ENCODE measurements around the gene PRRC2A. TPM values are rescaled to one million over a fixed set of nuclear protein-coding genes. Genes with fewer than 3 reads are reported as not detected.

Gene PRRC2A
- total RNA-seq, 1 donor from 2014 or later: 188 TPM

- TF ChIP-seq EZH2 (IDR thresholded peaks at IDR 0.05; ENCODE audit: insufficient read depth, low read length): no peak
- TF ChIP-seq CTCF (IDR thresholded peaks at IDR 0.05; ENCODE audit: insufficient read depth, low read depth, low read length): no peak
- peaks cover 1% of the 10 kb centered on the region for H3K4me1 ChIP-seq (ENCODE audit: insufficient read depth, low read length)
- H3K4me2 ChIP-seq (ENCODE audit: low read length): no peak overlapping the region
- DNase-seq (ENCODE audit: low read depth): no peak
- H3K27me3 Mint-ChIP-seq (ENCODE audit: low read depth, unreplicated experiment): peaks cover 4% of the 10 kb centered on the region
- no peak overlapping the region for H3K27ac ChIP-seq (ENCODE audit: low read depth, low read length)
- peaks cover 14% of the 10 kb centered on the region for H3K79me2 ChIP-seq (ENCODE audit: insufficient read depth, low read length)
- no peaks in the 10 kb centered on the region for H3K27me3 ChIP-seq (ENCODE audit: insufficient read depth, low read length)
- H3K27ac Mint-ChIP-seq (ENCODE audit: unreplicated experiment): no peak overlapping the region
- no peak overlapping the region for H3K4me3 ChIP-seq (ENCODE audit: insufficient read depth, low read depth, low read length)
- H3K9me3 ChIP-seq (ENCODE audit: insufficient read depth, low read depth, low read length): no peaks in the 10 kb centered on the region
- no peaks in the 10 kb centered on the region for H3K9me3 Mint-ChIP-seq (ENCODE audit: unreplicated experiment)
- no peak for FAIRE-seq
- no peak overlapping the region for H3K9ac ChIP-seq (ENCODE audit: low read length)
- no peak overlapping the region for H2AFZ ChIP-seq (ENCODE audit: low read depth, low read length)
- no peak overlapping the region for H3K4me3 Mint-ChIP-seq (ENCODE audit: unreplicated experiment)
- H3K4me1 Mint-ChIP-seq (ENCODE audit: low read depth, unreplicated experiment): peaks cover 5% of the 10 kb centered on the region
- H4K20me1 ChIP-seq (ENCODE audit: insufficient read depth, low read length): peaks cover 10% of the 10 kb centered on the region
- no peaks in the 10 kb centered on the region for H3K36me3 Mint-ChIP-seq (ENCODE audit: low read depth, unreplicated experiment)
- no peaks in the 10 kb centered on the region for H3K36me3 ChIP-seq (ENCODE audit: insufficient read depth, low read length)
Observed at GRCh38 chr6:31617010-31617409, 3.5 kb upstream of the PRRC2A start.

DNA sequence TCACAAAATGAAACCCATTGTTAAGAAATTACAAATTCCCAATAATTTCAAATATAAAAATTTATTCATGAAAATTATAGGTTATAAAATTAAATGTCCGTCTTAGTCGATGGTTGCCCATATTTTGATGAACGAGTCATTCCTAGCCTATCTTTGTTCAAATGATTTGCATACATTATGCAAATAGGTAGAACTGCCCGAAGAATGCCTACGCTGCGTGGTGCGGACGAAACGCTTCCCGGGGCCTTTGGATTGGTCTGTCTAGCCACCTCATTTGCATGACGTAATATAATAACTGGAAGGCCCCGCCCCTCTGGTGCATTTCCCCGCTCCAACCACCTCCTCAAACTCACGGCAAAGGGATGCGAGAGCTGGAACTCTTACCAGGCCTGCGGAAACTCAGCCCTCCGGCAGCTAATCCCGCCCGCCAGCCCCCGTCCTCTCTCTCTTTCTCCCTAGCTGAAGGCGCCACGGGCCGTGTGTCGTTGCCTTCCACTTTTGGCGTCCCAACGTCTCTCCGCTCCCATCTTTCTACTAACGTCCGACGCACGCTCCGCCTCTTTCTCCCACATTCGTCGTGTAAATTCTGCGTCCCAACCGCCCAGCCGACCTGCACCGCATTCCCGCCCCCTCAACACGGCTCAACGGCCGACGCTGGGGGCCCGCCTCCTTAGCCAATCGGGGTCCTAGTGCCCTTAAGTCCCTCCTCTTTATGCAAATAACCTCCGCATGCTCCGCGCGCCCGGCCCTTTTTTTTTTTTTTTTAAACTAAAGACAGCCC lies 520 bp upstream of the PRRC2A start:
- Histone ChIP-seq H3K36me3 (ENCODE audit: insufficient read depth, low read length) (peaks cover 13% of the 10 kb centered on the region), H3K4me2 (ENCODE audit: low read length) (peak overlapping the region; percentile 86), H2AFZ (ENCODE audit: low read depth, low read length) (peak overlapping the region; percentile 82), H3K9me3 (ENCODE audit: insufficient read depth, low read depth, low read length) (no peaks in the 10 kb centered on the region), H3K27ac (ENCODE audit: low read depth, low read length) (peak overlapping the region; percentile 99), H3K4me1 (ENCODE audit: insufficient read depth, low read length) (peaks cover 12% of the 10 kb centered on the region), H3K4me3 (ENCODE audit: insufficient read depth, low read depth, low read length) (peak overlapping the region; percentile 66), H3K79me2 (ENCODE audit: insufficient read depth, low read length) (peaks cover 43% of the 10 kb centered on the region), H4K20me1 (ENCODE audit: insufficient read depth, low read length) (peaks cover 39% of the 10 kb centered on the region), H3K9ac (ENCODE audit: low read length) (peak overlapping the region; percentile 89), H3K27me3 (ENCODE audit: insufficient read depth, low read length) (no peaks in the 10 kb centered on the region)
- no peaks in the 10 kb centered on the region for H3K9me3 Mint-ChIP-seq (ENCODE audit: unreplicated experiment)
- peaks cover 16% of the 10 kb centered on the region for H3K36me3 Mint-ChIP-seq (ENCODE audit: low read depth, unreplicated experiment)
- H3K4me3 Mint-ChIP-seq (ENCODE audit: unreplicated experiment): peak overlapping the region; percentile 94
- TF ChIP-seq CTCF (IDR thresholded peaks at IDR 0.05; ENCODE audit: insufficient read depth, low read depth, low read length) (no peak), EZH2 (IDR thresholded peaks at IDR 0.05; ENCODE audit: insufficient read depth, low read length) (no peak)
- DNase-seq (ENCODE audit: low read depth) (peak; percentile 98), FAIRE-seq (no peak)
- peak overlapping the region; percentile 98 for H3K27ac Mint-ChIP-seq (ENCODE audit: unreplicated experiment)
- H3K27me3 Mint-ChIP-seq (ENCODE audit: low read depth, unreplicated experiment): peaks cover 4% of the 10 kb centered on the region
- H3K4me1 Mint-ChIP-seq (ENCODE audit: low read depth, unreplicated experiment): peaks cover 14% of the 10 kb centered on the region
